Measurements from ENCODE around the gene XPO4. TPM values are rescaled to one million over a fixed set of nuclear protein-coding genes. Genes with fewer than 3 reads are reported as not detected.
A peak's percentile ranks its signal among the peaks of the same experiment; 100 is the strongest.
"Not testable (repeated sequence)": the region's sequence is repeated elsewhere in the genome, so short reads cannot be mapped to it uniquely, and the experiment has no call there.

Gene XPO4
- total RNA-seq, 1 donor from 2014 or later: 20.5 TPM

- no peak for DNase-seq
- Histone ChIP-seq H3K36me3 (peaks cover 5% of the 10 kb centered on the region), H3K9me3 (no peaks in the 10 kb centered on the region), H3K27me3 (no peaks in the 10 kb centered on the region), H3K4me1 (no peaks in the 10 kb centered on the region), H3K27ac (no peak overlapping the region), H3K4me3 (no peak overlapping the region)
- intact Hi-C loops (cut with DNase I): no loop called here
- ATAC-seq: no peak
- no peak for TF ChIP-seq CTCF (IDR thresholded peaks at IDR 0.05)
These were observed 35.1 kb downstream of the XPO4 start for GRCh38 chr13:20867408-20867807.

GRCh38 chr13:20861666-20862065, 40.9 kb downstream of the XPO4 start:
- H3K27ac ChIP-seq; H3K4me3 ChIP-seq; H3K9me3 ChIP-seq; H3K27me3 ChIP-seq; DNase-seq; H3K4me1 ChIP-seq; ATAC-seq; intact Hi-C loops (cut with DNase I): not testable (repeated sequence)
- peaks cover 23% of the 10 kb centered on the region for H3K36me3 ChIP-seq

GRCh38 chr13:20860844-20861243, 41.7 kb downstream of the XPO4 start:
- intact Hi-C loops (cut with DNase I): no loop called here
- ATAC-seq: no peak

GRCh38 chr13:20856650-20857049, 45.9 kb downstream of the XPO4 start:
- TF ChIP-seq CTCF (IDR thresholded peaks at IDR 0.05): no peak
- Histone ChIP-seq H3K36me3 (peaks cover 15% of the 10 kb centered on the region), H3K4me1 (no peaks in the 10 kb centered on the region), H3K4me3 (no peak overlapping the region), H3K9me3 (no peaks in the 10 kb centered on the region), H3K27me3 (no peaks in the 10 kb centered on the region), H3K27ac (no peak overlapping the region)
- ATAC-seq: no peak
- intact Hi-C loops (cut with DNase I): no loop called here
- no peak for DNase-seq

More at GRCh38 chr13:20860844-20861243, 41.7 kb downstream of the XPO4 start:
- H3K36me3 ChIP-seq: peaks cover 23% of the 10 kb centered on the region
- no peaks in the 10 kb centered on the region for H3K4me1 ChIP-seq
- no peaks in the 10 kb centered on the region for H3K27me3 ChIP-seq
- no peak overlapping the region for H3K27ac ChIP-seq
- no peaks in the 10 kb centered on the region for H3K9me3 ChIP-seq
- no peak overlapping the region for H3K4me3 ChIP-seq
- no peak for DNase-seq
- no peak for TF ChIP-seq CTCF (IDR thresholded peaks at IDR 0.05)

- Histone ChIP-seq H3K36me3 (peaks cover 6% of the 10 kb centered on the region), H3K4me3 (no peak overlapping the region), H3K27ac (no peak overlapping the region), H3K9me3 (no peaks in the 10 kb centered on the region), H3K27me3 (no peaks in the 10 kb centered on the region), H3K4me1 (peaks cover 3% of the 10 kb centered on the region)
- DNase-seq (peak; percentile 71), ATAC-seq (peak; percentile 76)
- intact Hi-C loops (cut with DNase I): no loop called here
- TF ChIP-seq CTCF (IDR thresholded peaks at IDR 0.05): no peak
These were observed 50.6 kb downstream of the XPO4 start for GRCh38 chr13:20851844-20852402.

- peaks cover 3% of the 10 kb centered on the region for H3K4me1 ChIP-seq
- no peaks in the 10 kb centered on the region for H3K9me3 ChIP-seq
- no peaks in the 10 kb centered on the region for H3K36me3 ChIP-seq
- H3K4me3 ChIP-seq: no peak overlapping the region
- TF ChIP-seq CTCF (IDR thresholded peaks at IDR 0.05): no peak
- no peak for DNase-seq
- H3K27me3 ChIP-seq: no peaks in the 10 kb centered on the region
- H3K27ac ChIP-seq: no peak overlapping the region
- no peak for ATAC-seq
- intact Hi-C loops (cut with DNase I): no loop called here
These were observed 53.6 kb downstream of the XPO4 start for GRCh38 chr13:20848944-20849343.

Data from upper lobe of right lung (tissue), 1 donor.